Epithelial cell of proximal tubule (primary cell): ENCODE data around the gene BANF1. TPM values are rescaled to one million over a fixed set of nuclear protein-coding genes. Genes with fewer than 3 reads are reported as not detected.
"Not testable (repeated sequence)": the region's sequence is repeated elsewhere in the genome, so short reads cannot be mapped to it uniquely, and the experiment has no call there.

Experiments used
- DNase-seq: peaks from one replicate; pipeline ENCODE4 v3.0.0-alpha.2; 2011; ENCODE audit warnings: low read depth
- H3K4me3 ChIP-seq: 2 replicates; pipeline ENCODE4 v1.5.1; 2011; ENCODE audit warnings: low read depth, mild to moderate bottlenecking, low read length
- CTCF ChIP-seq: conservative IDR thresholded peaks from 2 replicates; pipeline ENCODE4 v1.5.1; 2012; ENCODE audit warnings: low read depth, mild to moderate bottlenecking, low read length
- total RNA-seq: library from RNA; depleted of rRNA; stranded (reverse); fragments of >200 nt; gene quantifications from 2 replicates; pipeline ENCODE4 v1.2.3, GENCODE V29; 2015

Gene BANF1
- total RNA-seq, 1 donor from 2014 or later, result 144 TPM

- H3K4me3 ChIP-seq, result no peak overlapping the region
- TF ChIP-seq CTCF, result no peak
- no peak for DNase-seq
Measured at GRCh38 chr11:66006134-66006890, 4.0 kb downstream of the BANF1 start.

GRCh38 chr11:66006891-66007176 lies 4.5 kb downstream of the BANF1 start:
- no peak overlapping the region for H3K4me3 ChIP-seq
- no peak for DNase-seq
- TF ChIP-seq CTCF, result no peak

GRCh38 chr11:66007201-66007634 lies 4.9 kb downstream of the BANF1 start:
- no peak for TF ChIP-seq CTCF
- DNase-seq, result no peak
- H3K4me3 ChIP-seq, result no peak overlapping the region

- TF ChIP-seq CTCF, result no peak
- DNase-seq, result no peak
- H3K4me3 ChIP-seq, result no peak overlapping the region
Measured at GRCh38 chr11:66008095-66008467, 5.8 kb downstream of the BANF1 start.

- DNase-seq, result no peak
- TF ChIP-seq CTCF, result no peak
Measured at GRCh38 chr11:66008468-66009101, 6.3 kb downstream of the BANF1 start.

GRCh38 chr11:66010036-66010435 lies 7.7 kb downstream of the BANF1 start:
- DNase-seq, H3K4me3 ChIP-seq: not testable (repeated sequence)

More at GRCh38 chr11:66008468-66009101, 6.3 kb downstream of the BANF1 start:
- H3K4me3 ChIP-seq, result no peak overlapping the region

GRCh38 chr11:66011239-66011784 lies 9.0 kb downstream of the BANF1 start:
- TF ChIP-seq CTCF, result no peak
- H3K4me3 ChIP-seq, result no peak overlapping the region
- peak; percentile 69 for DNase-seq
